ENCODE results near the gene NCF4.
A peak's percentile ranks its signal among the peaks of the same experiment; 100 is the strongest.

The NCF4 gene

GRCh38 chr22:36865346-36865745 lies 4.5 kb downstream of the NCF4 start:
- DNase-seq, result no peak

DNA sequence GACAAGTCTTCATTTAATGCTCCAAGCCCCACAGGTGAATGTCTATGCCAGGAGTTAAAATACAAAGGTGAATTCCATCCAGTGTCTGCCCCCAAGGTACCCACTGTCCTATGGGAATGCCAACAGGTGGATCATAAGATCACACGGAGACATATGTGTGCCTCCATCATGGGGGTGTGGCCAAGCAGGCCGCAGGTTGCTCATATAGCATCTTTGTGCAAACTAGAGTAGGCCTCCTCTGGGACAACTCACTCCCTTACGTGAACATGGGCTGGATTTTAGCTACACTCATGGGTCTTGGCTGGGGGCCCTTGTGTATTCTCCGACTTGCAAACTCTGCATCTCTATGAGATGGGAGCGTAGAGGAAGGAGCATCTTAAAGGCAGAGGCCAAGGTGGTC lies 6.9 kb downstream of the NCF4 start:
- no peak for DNase-seq

- no peak for DNase-seq
Measured at GRCh38 chr22:36868546-36869181, 7.9 kb downstream of the NCF4 start.

DNA sequence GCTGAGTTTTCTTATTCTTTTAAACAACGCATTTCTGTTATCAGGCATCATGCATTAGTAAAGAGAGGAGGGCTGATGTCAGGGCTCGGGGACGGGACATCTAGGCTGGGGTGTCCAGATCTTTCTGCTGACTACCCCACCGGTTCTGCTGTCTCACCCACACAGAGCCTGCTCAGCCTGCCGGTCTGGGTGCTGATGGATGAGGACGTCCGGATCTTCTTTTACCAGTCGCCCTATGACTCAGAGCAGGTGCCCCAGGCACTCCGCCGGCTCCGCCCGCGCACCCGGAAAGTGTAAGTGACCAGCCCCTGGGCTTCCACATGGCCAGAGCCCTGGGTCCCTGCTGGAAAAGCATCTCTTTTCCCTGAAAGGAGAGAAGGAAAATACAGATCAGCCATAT lies 9.4 kb downstream of the NCF4 start:
- DNase-seq, result no peak

- DNase-seq, result no peak
Measured at GRCh38 chr22:36871669-36872081, 10.9 kb downstream of the NCF4 start.

DNA sequence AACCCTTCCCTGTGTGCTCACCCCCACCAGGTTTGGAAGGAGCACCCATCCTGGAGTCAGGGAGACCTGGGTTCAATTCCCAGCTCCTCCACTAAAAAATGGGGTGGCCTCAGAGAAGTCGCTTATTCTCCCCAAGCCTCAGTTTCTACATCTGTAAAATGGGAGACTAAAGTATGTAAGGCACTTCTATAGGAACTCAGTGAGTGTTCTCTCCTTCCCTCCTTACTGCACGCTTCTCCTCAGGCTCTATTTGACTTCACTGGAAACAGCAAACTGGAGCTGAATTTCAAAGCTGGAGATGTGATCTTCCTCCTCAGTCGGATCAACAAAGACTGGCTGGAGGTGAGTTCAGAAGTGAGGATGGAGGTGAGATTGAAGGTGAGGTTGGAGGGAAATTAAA lies 11.3 kb downstream of the NCF4 start:
- DNase-seq, result no peak

DNA sequence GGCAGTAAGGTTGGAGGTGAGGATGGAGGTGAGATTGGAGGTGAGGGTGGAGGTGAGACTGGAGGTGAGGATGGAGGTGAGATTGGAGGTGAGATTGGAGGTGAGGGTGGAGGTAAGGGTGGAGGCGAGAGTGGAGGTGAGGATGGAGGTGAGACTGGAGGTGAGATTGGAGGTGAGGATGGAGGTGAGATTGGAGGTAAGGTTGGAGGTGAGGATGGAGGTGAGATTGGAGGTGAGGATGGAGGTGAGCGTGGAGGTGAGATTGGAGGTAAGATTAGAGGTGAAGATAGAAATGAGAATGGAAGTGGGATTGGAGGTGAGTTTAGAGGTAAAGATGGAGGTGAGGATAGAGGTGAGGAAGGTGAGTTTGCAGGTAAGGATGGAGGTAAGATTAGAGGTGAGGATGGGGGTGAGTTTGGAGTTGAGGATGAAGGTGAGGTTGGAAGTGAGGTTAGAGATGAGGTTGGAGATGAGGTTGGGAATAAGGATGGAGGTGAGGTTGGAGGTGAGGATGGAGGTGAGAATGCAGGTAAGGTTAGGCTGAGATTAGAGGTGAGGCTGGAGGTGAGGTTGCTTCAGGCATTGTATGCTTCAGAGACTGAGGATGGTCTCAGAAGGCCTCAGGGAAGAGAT lies 12.2 kb downstream of the NCF4 start:
- no peak for DNase-seq

DNA sequence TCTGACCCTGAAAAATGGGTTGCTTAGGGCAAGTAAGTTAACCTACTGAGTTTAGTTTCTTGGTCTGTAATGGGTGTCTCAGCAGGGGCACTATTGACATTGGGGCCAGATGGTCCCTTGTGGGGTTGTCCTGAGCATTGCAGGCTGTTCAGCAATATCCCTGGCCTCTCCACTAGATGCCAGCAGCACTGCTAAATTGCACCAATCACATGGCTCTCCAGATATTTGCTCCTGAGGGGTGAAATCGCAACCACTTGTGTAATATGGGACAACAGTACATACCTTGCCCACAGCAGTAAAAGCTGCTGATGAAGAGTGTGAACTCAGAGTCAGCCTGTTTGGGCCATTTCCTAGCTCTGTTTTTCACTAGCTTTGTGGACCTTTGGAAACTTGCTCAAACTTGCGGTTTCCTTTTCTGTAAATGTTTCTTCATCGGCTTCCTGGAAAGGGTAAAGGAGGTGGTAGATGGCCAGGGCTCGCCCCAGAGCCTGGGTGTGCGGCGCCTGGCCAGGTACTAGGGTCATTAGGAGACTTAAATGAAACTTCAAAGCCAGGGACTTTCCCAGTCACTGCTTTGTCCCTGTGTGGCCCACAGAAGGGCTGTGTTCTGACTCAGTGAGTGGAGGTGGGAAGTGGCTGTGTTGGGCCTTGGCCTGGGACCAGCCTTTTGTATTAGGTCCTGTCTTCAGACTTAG lies 13.0 kb downstream of the NCF4 start:
- DNase-seq, result peak in 1 of 2 experiments; percentile 17

- DNase-seq, result no peak
Measured at GRCh38 chr22:36874309-36874696, 13.5 kb downstream of the NCF4 start.

GRCh38 chr22:36874736-36875135 lies 13.9 kb downstream of the NCF4 start:
- DNase-seq, result no peak

DNA sequence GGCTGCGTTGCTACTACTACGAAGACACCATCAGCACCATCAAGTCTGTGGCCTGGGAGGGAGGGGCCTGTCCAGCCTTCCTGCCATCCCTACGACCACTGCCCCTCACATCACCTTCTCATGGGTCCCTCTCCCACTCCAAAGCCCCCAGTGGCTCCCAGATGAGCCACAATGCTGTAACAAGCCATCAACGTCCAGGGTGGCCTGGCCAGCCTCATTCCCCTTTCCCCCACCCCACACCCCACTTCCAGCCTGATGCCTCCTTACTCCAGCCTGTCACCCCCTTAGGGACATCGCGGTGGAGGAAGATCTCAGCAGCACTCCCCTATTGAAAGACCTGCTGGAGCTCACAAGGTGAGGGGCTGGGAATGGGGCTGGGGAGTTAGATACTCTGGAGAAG lies 14.9 kb downstream of the NCF4 start:
- no peak for DNase-seq

- DNase-seq, result no peak
Measured at GRCh38 chr22:36879775-36880174, 19.0 kb downstream of the NCF4 start.

- no peak for DNase-seq
Measured at GRCh38 chr22:36881504-36882245, 20.9 kb downstream of the NCF4 start.

DNA sequence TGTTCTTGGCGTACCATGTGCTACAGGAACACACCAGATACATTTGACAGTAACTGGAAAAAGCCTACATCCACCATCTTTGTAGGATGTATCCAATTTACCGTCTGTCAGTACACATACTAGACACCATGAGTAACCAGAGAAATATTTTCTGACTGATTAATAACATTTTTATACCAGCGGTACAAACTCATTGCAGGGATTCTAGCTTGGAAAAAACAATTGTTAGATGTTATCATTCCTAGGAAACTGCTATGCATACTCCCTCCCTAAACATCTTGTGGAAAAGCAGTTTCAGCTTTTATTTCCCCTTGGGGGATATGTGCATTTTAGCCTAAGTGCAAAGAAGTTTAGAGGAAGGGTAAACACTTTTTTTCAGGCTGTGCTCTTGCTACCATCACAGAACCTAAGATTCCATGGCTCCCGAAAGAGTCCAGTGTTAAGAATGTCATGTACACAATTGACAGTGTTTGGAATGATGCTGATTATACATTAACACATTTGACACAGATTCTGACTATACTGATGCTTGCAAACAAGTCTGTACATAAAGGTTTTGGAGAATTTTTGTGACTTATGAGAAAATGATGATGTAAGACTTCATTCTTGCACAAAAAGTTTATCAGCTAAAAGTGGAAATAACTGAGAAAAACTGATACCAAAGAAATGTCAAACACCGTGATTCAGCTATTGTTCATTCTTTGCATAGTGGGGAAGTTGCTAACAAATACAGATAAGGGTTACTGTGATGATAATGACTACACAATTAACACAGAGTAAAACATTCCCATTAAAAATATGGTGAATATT lies 23.7 kb downstream of the NCF4 start:
- DNase-seq, result no peak

GRCh38 chr22:36885474-36885873 lies 24.7 kb downstream of the NCF4 start:
- no peak for DNase-seq

- DNase-seq, result no peak
Measured at GRCh38 chr22:36886016-36886415, 25.2 kb downstream of the NCF4 start.

DNA sequence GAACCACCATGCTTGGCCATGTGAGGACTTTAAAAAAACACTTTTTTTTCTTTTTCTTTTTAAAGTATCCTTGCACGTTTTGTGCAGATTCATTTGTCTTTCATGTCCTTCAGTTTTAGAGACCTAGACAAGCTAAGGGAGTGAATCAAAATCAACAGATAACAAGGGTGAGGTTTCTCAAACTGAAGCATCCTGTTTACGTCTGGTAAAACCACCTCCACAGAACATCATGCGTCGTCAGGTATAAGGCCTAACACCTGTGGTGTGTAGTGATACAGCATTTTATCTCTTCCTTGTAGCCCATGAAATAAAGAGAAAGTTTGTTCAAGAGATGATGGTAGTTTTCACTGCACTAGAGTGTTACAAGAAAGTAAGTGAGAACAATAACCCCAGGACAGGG lies 26.4 kb downstream of the NCF4 start:
- no peak for DNase-seq

DNA sequence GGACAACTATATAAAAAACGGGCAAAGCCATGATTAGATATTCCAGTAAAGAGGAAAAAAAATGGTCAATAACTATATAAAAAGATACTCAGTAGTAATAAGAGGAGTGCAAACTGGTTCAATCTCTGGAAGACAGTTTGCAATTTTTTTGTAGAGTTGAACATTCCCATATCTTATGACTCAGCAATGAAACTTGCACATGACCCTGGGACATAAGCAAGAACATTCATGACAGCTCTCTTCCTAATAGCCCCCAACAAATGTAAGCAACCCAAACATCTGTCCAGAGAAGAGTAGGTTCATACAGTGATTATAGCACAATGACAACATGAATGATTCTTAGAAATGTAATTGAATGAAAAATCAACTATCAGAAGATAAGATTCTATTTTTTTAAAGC lies 30.8 kb downstream of the NCF4 start:
- DNase-seq, result no peak

DNA sequence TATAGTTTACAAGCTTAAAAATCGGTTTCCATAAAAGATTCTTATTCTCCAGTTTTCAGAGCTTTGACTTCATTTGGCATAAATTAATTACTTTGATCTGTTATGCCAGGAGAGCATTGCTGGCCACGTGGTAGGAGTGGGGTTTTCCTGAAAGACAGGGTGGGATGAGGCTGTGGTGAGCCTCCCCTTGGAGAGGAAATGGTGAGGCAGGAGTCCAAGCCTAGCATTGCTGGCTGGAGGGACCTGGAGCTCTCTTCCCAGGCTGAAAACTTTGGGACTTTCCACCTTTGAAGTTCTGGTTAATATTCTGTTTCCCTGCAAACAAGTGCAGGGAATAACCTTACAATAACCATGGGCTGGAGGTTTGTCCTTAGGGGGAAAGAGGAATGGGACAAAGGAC lies 31.5 kb downstream of the NCF4 start:
- no peak for DNase-seq

DNA sequence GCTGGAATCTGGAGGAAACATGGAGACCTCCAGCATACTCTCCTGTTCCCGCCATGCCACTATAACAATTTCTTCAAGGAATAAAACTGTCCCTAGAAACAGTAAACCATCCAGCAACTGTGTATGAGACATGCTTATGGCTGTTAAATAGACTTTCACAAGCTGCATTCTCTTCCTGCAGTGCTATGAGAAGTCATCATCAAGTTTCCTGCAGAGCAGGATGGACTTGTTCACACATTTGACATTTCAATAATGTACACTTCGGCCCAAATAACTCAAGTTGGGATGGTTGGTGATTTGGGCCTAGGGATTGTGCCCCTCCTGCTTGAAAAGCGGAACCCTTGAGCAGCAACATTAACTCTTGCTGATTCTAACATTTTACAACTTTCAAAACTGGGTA lies 32.5 kb downstream of the NCF4 start:
- no peak for DNase-seq

DNA sequence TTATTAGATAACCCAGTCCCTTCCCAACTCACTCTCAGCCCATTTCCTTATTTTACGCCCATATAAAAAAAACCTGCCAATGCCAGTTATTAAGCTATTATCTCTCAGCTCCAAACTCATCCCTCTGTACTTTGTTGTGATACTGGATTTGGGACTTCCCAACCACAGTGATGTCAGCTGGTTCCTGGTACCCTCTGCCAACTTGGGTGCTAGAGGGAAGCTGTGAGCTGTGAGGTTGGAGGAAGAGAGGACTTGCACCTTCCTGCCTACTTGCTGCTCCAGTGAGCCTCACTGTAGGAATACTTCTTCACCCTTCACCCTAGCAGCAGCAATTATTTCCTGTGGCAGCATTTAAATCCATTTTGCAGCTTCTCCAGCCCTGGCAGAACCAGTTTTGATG lies 33.5 kb downstream of the NCF4 start:
- DNase-seq, result no peak

GRCh38 chr22:36897611-36898010 lies 36.8 kb downstream of the NCF4 start:
- no peak for DNase-seq

DNA sequence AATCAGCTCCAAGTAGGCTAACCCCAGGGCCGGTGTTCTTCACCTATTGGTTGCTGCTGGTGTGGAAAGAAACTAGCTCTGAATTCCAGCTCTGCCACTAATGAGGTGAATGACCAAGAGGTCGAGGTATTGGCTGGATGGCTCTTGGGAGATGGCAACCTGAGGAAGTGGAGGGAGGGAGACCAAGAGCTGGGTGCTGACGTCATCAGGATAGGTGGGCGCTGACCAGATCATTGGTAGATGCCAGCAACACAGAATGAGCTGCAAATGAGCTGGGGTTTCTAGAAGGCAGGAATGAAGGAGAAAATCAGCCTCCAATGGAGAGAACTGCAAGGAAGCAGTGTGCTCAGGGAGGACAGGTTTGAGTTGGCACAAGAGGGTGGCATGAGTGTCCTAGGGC lies 37.9 kb downstream of the NCF4 start:
- no peak for DNase-seq
